ENCODE results near the gene PREPL. TPM values are rescaled to one million over a fixed set of nuclear protein-coding genes. Genes with fewer than 3 reads are reported as not detected.

The PREPL gene
- total and polyA plus RNA-seq, 2 of the 4 experiments (the other 2 are of a cell fraction), result 27.6 to 39.6 TPM

DNA sequence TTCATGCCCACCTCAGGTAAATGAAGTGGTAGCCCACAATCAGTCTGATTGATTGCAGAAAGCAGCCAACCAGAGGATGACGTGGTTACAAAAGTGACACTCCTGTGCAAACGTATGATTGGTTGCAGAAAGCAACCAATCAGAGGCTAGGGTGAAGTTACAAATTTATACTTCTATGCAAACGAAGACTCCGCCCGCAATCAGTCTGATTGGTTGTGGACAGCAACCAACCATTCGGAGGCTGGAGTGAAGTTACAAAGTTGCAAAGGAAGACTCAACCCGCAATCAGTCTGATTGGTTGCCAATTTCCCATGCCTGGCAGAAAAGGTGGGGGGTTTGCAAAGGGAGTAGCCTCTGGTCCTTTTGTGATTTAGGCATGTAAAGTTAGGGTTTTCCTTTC, 90.0 kb downstream of the PREPL start:
- dilution Hi-C loops (cut with HindIII; ENCODE audit: low sequenced_read_pairs, unreplicated experiment) (no loop called here), intact Hi-C loops (cut with micrococcal nuclease) (no loop called here), in situ Hi-C loops (cut with MboI; ENCODE audit: low sequenced_read_pairs) (no loop called here)
- H3K18ac ChIP-seq (ENCODE audit: low read depth, low read length), result no peak overlapping the region
- H2BK120ac ChIP-seq (ENCODE audit: low read depth, low read length), result no peak overlapping the region
- H3K4ac ChIP-seq (ENCODE audit: low read depth, low read length), result no peak overlapping the region
- ChIA-PET CTCF (no interaction called here), POLR2A (ENCODE audit: unreplicated experiment) (no interaction called here)
- no peak overlapping the region for H4K5ac ChIP-seq (ENCODE audit: low read depth, low read length)
- no peaks in the 10 kb centered on the region for H4K20me1 ChIP-seq (ENCODE audit: insufficient read depth, low read length)
- H2AFZ ChIP-seq (replicated peaks; ENCODE audit: low read length, poor library complexity), result no peak overlapping the region
- H4K91ac ChIP-seq (ENCODE audit: insufficient read depth, low read depth, low read length), result no peak overlapping the region
- H2AK9ac ChIP-seq (replicated peaks; ENCODE audit: low read depth, low read length, poor library complexity), result no peak overlapping the region
- peaks cover 5% of the 10 kb centered on the region for H3K4me1 ChIP-seq (ENCODE audit: control insufficient read depth, insufficient read depth, low read length)
- ATAC-seq (ENCODE audit: low read depth), result no peak
- no peak overlapping the region for H3K4me3 ChIP-seq (ENCODE audit: insufficient read depth, low read depth, low read length)
- no peak overlapping the region for H2BK20ac ChIP-seq (ENCODE audit: low read depth, low read length)
- H3K36me3 ChIP-seq (ENCODE audit: control insufficient read depth, insufficient read depth, low read length), result no peaks in the 10 kb centered on the region
- no TSS peak for BruUV-seq (replicated peaks)
- DNase-seq, result no peak
- H4K8ac ChIP-seq (ENCODE audit: low read depth in 2 of 2, low read length in 2 of 2), result no peak overlapping the region
- no peaks in the 10 kb centered on the region for H3K79me1 ChIP-seq (ENCODE audit: low read depth in 1 of 2, low read length in 2 of 2)
- no peak overlapping the region for H2AK5ac ChIP-seq (ENCODE audit: low read depth, low read length)
- no peak overlapping the region for H2BK15ac ChIP-seq (ENCODE audit: low read depth, low read length)
- no peaks in the 10 kb centered on the region for H3K9me3 ChIP-seq (ENCODE audit: control insufficient read depth, insufficient read depth, low read length)
- H3K9ac ChIP-seq (ENCODE audit: low read depth, low read length), result no peak overlapping the region
- no CpG with 5 or more reads among the region's 7 CpGs for WGBS, 2 experiments (ENCODE audit: extremely low coverage in 2 of 2, insufficient read length in 1 of 2)
- H3K23ac ChIP-seq (ENCODE audit: low read depth, low read length), result no peak overlapping the region
- H2BK5ac ChIP-seq (ENCODE audit: low read depth, low read length, poor library complexity, severe bottlenecking), result no peak overlapping the region
- H3K4me2 ChIP-seq (ENCODE audit: low read depth, low read length), result no peak overlapping the region
- TF ChIP-seq FOS (IDR thresholded peaks at IDR 0.05; ENCODE audit: low read depth, low read length) (no peak), NFE2L2 (IDR thresholded peaks at IDR 0.05; ENCODE audit: low read depth, low read length) (no peak), POLR2A (IDR thresholded peaks at IDR 0.05; ENCODE audit: low read depth, low read length) (no peak)
- no peak overlapping the region for H3K56ac ChIP-seq (ENCODE audit: extremely low read depth, insufficient read depth, low read length)
- no peak overlapping the region for H3K14ac ChIP-seq (replicated peaks; ENCODE audit: low read depth, low read length)
- H3K27me3 ChIP-seq (ENCODE audit: control insufficient read depth, insufficient read depth, low read length), result no peaks in the 10 kb centered on the region; the same call in 1 of the 2 replicates
- no peaks in the 10 kb centered on the region for H3K9me1 ChIP-seq (ENCODE audit: insufficient read depth, low read length)
- no peak overlapping the region for H3K27ac ChIP-seq (ENCODE audit: insufficient read depth, low read length)

Measured in IMR-90 (cell line).